GM18498 (cell line): ENCODE results near the gene CALN1.

Experiments used
- ATAC-seq: cut with Tn5 transposase; IDR thresholded peaks from one replicate; pipeline ENCODE4 v1.9.1; 2021; ENCODE audit warnings: mild to moderate bottlenecking, moderate library complexity; ENCODE audit not compliant: unreplicated experiment

The CALN1 gene

DNA sequence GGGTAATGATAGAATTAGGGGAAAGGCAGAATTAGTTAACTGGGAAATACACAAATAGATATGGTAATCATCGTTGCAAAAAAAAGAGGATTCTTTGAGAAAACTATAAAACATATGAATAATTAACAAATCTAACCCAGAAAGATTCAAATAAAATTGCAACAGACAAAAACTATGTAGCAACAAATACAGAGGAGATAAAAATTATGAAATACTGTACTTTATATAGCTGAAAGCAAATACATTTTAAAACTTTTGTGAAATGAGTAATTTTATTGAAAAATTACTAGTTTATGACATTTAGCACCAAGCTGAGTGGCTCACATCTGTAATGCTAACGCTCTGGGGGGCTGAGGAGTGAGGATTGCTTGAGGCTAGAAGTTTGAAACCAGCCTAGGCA is 356.7 kb downstream of the CALN1 start:
- no peak for ATAC-seq

- ATAC-seq, result no peak
Observed at GRCh38 chr7:72053292-72053691, 358.8 kb downstream of the CALN1 start.

- no peak for ATAC-seq
Observed at GRCh38 chr7:72048420-72048819, 363.7 kb downstream of the CALN1 start.

DNA sequence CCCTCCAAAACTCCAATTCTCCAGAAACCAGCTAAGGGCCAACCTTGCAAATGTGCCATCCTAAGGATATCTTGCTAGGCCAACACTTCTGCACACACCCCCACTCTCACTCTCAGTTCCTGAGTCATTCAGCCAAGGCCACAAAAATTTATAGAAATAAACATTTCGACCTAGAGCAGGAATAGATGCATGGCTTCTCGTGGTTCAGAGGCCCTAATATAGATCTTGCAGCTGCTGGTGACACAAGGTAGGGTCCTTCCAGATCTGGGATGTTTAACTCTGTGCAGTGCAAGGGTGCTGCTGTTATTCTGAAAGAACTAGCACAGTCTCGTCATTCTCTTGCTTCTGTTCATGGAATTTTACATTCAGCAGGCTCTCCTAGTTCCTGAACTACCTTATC is 369.3 kb downstream of the CALN1 start:
- no peak for ATAC-seq

DNA sequence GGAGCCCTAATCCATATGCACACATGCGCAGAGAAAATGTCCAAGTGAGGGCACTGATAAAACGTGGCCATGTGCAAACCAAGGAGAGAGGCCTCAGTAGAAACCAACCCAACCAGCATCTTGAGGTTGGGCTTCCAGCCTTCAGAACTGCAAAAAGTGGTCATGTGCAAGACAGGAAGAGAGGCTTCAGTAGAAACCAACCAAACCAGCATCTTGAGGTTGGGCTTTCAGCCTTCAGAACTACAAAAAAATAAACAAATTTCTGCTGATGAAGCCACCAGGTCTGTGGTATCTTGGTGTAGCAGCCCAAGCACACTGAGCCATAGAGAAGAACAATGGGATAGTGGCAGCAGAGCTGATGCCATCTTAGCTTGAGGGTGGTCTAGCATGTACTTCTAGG is 371.5 kb downstream of the CALN1 start:
- ATAC-seq, result no peak

DNA sequence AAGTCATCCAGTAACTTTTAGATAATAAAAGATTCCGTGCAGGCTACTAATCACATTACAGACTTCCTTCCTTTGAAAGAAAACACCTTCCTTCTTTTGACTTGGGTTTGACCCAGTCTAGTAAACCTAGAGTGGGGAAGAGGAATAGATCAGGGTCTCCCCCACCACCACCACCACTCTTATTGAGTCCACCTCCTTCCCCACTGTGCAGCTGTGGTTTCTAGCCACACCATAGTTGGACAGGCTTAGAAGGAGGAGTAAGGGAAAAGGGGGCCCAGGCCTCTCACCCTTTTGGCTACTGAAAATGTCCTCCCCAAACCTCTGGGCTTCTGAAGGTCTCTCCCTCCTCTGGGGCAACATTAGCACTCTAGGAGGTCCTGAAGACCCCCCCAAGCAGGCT is 372.7 kb downstream of the CALN1 start:
- no peak for ATAC-seq

- no peak for ATAC-seq
Observed at GRCh38 chr7:72038022-72038732, 374.0 kb downstream of the CALN1 start.

- no peak for ATAC-seq
Observed at GRCh38 chr7:72037516-72037915, 374.6 kb downstream of the CALN1 start.

- no peak for ATAC-seq
Observed at GRCh38 chr7:72035266-72035665, 376.9 kb downstream of the CALN1 start.

DNA sequence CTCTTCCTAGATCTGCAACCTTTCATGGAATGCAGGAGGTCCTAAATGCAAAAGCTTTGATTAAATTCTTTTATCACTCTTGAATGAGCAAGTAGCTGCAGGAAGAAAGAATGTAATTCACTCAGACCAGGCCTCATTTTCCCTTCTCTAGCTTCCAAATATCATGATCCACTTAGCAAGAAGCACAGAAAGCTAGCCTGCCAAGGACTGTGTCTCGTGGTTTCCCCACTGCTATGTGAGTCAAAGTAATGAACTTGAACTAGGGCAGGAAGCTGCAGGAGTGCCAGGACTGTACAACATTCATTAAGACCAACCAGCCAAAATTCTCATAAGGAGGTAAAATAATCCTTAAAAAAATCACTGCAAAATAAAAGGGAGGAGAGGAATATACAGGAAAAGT is 379.2 kb downstream of the CALN1 start:
- ATAC-seq, result no peak

- ATAC-seq, result no peak
Observed at GRCh38 chr7:72030994-72031667, 381.0 kb downstream of the CALN1 start.

DNA sequence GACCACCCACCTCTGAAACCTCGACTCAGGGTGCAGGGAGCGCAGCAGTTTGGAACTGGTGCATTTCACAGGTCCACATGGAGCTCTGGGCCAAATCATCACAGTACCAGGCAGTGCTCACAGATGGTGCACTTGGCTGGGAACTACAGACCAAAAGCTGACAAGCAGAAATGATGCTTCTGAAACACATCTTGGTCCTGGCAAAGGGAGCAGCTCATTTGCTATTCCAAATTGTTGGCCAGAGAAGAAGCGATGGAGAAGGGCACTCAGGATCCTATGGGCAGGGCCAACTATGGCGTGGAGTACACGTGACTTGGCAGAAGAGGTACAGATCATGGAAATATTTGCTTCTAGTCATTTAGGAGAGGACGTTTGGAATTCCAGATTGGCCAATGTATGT is 383.9 kb downstream of the CALN1 start:
- no peak for ATAC-seq

DNA sequence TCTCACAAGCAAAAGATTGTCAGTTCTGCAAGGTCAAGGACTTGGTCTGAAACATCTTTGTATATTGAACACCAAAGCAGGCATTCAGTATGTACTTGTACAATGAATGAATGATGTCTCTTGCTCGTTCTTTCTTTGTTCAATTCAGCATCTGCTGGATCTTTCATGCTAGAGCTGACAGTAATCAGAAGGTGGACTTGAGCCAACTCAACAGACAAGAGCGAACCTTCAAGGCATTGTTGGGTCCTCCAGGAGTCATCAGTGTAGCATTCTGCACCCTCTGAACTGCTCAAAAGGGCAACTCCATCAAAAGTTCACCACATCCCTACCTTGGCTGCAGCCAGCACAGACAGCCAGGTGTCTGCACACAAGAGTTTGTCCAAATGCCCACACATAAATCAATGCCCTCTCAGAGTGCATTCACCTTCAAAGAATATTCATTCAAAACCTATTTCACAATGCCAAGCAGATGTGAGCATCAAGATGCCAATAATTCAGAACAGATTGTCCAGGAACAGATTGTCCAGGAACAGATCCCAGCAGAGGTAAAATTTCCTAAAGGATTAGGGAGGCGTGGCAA is 386.7 kb downstream of the CALN1 start:
- no peak for ATAC-seq

- no peak for ATAC-seq
Observed at GRCh38 chr7:72023926-72024325, 388.2 kb downstream of the CALN1 start.

GRCh38 chr7:72021716-72022115 is 390.4 kb downstream of the CALN1 start:
- ATAC-seq, result no peak

DNA sequence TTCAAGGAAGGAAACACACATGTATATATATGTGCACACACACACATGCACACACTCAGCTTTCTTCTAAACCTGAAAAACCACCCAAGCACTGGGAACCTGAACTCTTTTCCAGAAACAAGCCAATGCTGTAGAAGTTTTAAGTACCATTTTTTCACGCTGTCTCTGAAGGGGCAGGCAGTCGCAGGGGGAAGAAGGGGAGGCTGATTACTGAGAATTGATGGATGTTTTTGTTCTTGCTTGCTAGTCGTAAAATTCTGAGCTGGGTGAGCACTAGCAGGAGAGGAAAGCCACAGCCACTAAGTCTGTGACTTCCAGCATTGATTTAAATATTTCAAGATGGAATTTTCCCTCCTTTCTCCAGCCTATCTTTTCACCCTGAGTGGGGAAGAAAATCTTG is 391.8 kb downstream of the CALN1 start:
- ATAC-seq, result no peak

DNA sequence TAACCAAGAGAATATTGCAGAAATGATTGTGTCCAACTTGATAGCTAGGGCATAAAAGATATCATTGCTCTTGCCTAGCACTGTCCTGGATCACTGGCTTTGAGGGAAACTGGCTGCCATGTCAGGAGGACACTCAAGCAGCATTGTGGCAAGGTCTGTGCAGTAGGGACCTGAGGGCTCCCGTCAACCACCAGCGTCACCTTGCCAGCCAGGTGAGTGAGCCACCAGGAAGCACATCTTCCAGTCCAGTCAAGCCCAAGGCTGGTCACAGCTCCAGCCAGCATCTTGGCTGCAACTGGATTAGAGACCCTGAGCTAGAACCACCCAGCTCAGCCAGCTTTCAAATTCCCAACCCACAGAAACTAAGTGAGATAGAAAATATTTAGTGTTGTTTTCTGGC is 392.7 kb downstream of the CALN1 start:
- ATAC-seq, result no peak

- ATAC-seq, result no peak
Observed at GRCh38 chr7:72017756-72018155, 394.4 kb downstream of the CALN1 start.

GRCh38 chr7:72016574-72016973 is 395.6 kb downstream of the CALN1 start:
- ATAC-seq, result no peak

DNA sequence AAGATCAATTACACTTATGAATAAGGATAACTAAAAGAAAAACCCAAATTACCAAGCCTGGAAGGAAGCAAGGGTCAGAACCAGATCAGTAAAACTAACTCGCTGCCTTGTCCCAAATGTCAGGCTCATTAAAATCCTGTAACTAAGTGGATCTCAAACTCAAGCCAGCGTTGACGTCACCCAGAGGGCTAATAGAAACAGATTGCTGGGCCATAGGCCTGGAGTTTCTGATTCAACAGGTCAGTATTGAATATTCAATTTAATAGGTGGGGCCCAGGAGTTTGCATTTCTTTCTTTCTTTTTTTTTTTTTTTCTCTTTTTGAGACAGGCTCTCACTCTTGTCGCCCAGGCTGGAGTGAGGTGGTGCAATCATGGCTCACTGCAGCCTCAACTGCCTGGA is 397.0 kb downstream of the CALN1 start:
- no peak for ATAC-seq

GRCh38 chr7:72007018-72007417 is 405.1 kb downstream of the CALN1 start:
- no peak for ATAC-seq

DNA sequence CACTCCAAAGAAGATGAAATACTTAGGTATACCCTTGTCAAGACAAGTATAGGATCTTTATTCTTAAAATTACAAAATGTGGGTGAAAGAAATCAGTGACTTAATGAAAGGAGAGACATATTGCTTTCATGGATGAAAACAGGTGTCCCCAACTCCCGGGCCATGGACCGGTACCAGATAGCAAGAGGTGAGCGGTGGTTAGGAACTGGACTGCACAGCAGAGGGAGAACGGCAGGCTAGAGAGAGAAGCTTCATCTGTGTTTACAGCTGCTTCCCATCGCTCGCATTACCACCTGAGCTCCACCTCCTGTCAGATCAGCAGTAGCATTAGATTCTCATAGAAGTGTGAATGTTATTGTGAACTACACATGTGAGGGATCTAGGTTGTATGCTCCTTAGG is 408.9 kb downstream of the CALN1 start:
- no peak for ATAC-seq
